ENCODE measurements around the gene SCAF1.

The SCAF1 gene

DNA sequence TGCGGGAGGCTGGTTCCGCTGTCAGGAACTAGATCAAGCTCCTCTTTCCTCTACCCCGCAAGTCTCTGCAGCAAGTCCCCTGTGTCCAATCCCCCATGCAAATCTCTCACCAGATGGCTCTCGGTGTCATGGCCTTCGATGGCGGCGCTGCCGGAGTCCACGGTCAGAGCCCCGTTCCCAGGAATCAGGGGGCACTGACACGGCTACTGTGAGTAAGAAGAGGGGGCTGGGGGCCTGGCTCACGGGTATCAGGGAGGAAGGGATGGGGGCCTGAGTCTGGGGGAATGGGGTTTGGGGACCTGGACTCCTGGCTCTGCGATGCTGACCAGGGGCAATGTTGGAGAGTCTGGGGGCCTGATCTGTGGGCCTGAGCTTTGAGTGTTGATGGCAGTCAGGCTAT is 4.0 kb downstream of the SCAF1 start:
- ChIA-PET CTCF (interaction anchor here (0.8 to 1.4 kb wide), 2 partner anchors 10 to 30 kb away, joined by 3 to 4 read pairs; no protein-coding TSS in a partner anchor), POLR2A (no interaction called here)
- TF ChIP-seq, protein P1, sequence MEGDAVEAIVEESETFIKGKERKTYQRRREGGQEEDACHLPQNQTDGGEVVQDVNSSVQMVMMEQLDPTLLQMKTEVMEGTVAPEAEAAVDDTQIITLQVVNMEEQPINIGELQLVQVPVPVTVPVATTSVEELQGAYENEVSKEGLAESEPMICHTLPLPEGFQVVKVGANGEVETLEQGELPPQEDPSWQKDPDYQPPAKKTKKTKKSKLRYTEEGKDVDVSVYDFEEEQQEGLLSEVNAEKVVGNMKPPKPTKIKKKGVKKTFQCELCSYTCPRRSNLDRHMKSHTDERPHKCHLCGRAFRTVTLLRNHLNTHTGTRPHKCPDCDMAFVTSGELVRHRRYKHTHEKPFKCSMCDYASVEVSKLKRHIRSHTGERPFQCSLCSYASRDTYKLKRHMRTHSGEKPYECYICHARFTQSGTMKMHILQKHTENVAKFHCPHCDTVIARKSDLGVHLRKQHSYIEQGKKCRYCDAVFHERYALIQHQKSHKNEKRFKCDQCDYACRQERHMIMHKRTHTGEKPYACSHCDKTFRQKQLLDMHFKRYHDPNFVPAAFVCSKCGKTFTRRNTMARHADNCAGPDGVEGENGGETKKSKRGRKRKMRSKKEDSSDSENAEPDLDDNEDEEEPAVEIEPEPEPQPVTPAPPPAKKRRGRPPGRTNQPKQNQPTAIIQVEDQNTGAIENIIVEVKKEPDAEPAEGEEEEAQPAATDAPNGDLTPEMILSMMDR (IDR thresholded peaks at IDR 0.05; ENCODE audit: control extremely low read depth, extremely low read depth, low read depth, missing control alignments), result no peak
- DNase-seq (ENCODE audit: extremely low spot score), result no peak

DNA sequence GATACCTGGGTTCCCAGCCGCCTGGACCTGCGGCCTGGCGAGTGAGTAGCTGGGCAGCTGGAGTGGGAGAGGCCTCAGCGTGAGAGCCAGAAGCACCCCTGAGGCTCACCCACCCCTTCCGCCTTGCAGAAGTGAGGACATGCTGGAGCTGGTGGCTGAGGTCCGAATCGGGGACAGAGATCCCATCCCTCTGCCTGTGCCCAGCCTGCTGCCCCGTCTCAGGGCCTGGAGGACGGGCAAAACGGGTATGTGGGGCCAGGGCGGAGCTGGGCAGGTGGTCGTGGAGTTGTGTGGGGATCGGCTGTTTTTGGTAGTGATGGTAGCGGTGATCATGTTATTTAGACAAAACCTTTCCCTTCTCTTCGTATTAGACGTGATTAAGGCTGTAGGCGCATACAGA is 4.6 kb downstream of the SCAF1 start:
- TF ChIP-seq, protein P1 (IDR thresholded peaks at IDR 0.05; ENCODE audit: control extremely low read depth, extremely low read depth, low read depth, missing control alignments), result no peak
- ChIA-PET CTCF (interaction anchor here (1.4 kb wide), 1 partner anchor 29 kb away, joined by 3 read pairs; no protein-coding TSS in a partner anchor), POLR2A (no interaction called here)
- no peak for DNase-seq (ENCODE audit: extremely low spot score)

DNA sequence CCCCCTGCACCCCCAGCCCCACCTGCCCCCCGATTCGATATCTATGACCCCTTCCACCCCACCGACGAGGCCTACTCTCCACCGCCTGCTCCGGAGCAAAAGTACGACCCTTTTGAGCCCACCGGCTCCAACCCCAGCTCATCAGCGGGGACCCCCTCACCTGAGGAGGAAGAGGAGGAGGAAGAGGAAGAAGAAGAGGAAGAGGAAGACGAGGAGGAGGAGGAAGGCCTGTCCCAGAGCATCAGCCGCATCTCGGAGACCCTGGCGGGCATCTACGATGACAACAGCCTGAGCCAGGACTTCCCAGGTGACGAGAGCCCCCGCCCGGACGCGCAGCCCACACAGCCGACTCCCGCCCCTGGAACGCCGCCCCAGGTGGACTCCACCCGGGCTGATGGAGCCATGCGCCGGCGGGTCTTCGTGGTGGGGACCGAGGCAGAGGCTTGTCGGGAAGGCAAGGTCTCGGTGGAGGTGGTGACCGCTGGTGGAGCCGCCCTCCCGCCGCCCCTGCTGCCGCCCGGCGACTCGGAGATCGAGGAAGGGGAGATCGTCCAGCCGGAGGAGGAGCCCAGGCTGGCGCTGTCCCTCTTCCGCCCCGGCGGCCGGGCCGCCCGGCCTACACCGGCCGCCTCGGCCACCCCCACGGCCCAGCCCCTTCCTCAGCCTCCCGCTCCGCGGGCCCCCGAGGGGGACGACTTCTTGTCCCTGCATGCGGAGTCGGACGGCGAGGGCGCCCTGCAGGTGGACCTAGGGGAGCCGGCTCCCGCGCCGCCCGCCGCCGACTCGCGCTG is 9.2 kb downstream of the SCAF1 start:
- CTCF ChIA-PET, result no interaction called here
- POLR2A ChIA-PET, result no interaction called here
- TF ChIP-seq, protein P1 (IDR thresholded peaks at IDR 0.05; ENCODE audit: control extremely low read depth, extremely low read depth, low read depth, missing control alignments), result no peak

DNA sequence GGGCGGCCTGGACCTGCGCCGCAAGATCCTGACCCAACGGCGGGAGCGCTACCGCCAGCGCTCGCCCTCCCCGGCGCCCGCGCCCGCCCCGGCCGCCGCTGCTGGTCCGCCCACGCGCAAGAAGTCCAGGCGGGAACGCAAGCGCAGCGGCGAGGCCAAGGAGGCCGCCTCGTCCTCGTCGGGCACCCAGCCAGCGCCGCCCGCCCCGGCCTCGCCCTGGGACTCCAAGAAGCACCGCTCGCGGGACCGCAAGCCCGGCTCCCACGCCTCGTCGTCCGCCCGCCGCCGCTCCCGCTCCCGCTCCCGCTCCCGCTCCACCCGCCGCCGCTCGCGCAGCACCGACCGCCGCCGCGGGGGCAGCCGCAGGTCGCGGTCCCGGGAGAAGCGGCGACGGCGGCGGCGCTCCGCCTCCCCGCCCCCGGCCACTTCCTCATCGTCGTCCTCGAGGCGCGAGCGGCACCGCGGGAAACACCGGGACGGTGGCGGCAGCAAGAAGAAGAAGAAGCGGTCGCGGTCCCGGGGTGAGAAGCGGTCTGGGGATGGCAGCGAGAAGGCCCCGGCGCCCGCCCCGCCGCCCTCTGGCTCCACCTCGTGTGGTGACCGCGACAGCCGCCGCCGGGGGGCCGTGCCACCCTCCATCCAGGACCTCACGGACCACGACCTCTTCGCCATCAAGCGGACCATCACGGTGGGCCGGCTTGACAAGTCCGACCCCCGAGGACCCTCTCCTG is 10.0 kb downstream of the SCAF1 start:
- POLR2A ChIA-PET, result no interaction called here
- CTCF ChIA-PET, result no interaction called here
- TF ChIP-seq, protein P1 (IDR thresholded peaks at IDR 0.05; ENCODE audit: control extremely low read depth, extremely low read depth, low read depth, missing control alignments), result no peak
- no peak for DNase-seq (ENCODE audit: extremely low spot score)

More for the DNA sequence above, 9.2 kb downstream of the SCAF1 start:
- no peak for DNase-seq (ENCODE audit: extremely low spot score)

DNA sequence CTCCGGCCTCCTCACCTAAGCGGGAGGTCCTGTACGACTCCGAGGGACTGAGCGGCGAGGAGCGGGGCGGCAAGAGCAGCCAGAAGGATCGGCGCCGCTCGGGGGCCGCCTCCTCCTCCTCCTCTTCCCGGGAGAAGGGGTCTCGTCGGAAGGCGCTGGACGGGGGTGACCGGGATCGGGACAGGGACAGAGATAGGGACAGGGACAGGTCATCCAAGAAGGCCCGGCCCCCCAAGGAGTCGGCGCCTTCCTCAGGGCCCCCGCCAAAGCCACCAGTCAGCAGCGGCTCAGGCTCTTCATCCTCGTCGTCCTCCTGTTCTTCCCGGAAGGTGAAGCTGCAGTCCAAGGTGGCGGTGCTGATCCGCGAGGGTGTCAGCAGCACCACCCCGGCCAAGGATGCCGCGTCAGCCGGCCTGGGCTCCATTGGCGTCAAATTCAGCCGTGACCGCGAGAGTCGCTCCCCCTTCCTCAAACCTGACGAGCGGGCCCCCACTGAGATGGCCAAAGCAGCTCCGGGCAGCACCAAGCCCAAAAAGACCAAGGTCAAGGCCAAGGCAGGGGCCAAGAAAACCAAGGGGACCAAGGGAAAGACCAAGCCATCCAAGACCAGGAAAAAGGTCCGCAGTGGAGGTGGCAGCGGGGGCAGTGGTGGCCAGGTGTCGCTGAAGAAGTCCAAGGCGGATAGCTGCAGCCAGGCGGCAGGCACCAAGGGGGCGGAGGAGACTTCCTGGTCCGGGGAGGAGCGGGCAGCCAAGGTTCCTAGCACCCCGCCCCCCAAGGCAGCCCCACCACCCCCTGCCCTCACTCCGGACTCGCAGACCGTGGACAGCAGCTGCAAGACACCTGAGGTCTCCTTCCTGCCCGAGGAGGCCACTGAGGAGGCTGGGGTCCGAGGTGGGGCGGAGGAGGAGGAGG is 10.8 kb downstream of the SCAF1 start:
- POLR2A ChIA-PET, result interaction anchor here (0.6 kb wide), 2 partner anchors 45 to 81 kb away, joined by 3 to 6 read pairs; no protein-coding TSS in a partner anchor
- no peak for DNase-seq (ENCODE audit: extremely low spot score)
- TF ChIP-seq, protein P1 (IDR thresholded peaks at IDR 0.05; ENCODE audit: control extremely low read depth, extremely low read depth, low read depth, missing control alignments), result no peak
- CTCF ChIA-PET, result no interaction called here

DNA sequence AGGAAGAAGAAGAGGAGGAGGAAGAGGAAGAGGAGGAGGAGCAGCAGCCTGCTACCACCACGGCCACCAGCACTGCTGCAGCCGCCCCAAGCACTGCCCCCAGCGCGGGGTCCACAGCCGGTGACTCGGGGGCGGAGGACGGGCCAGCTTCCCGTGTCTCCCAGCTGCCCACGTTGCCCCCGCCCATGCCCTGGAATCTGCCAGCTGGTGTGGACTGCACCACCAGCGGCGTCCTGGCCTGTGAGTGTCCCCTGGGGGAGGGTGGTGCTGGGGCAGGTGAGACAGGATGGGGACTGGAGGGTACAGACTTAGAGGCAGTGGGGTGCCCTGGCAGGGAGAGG is 11.4 kb downstream of the SCAF1 start:
- TF ChIP-seq, protein P1 (IDR thresholded peaks at IDR 0.05; ENCODE audit: control extremely low read depth, extremely low read depth, low read depth, missing control alignments), result no peak
- ChIA-PET CTCF (no interaction called here), POLR2A (interaction anchor here (0.6 to 1.6 kb wide), 3 partner anchors 13 to 81 kb away, joined by 3 to 6 read pairs (median 5); partner anchors contain the start of gene RRAS)
- no peak for DNase-seq (ENCODE audit: extremely low spot score)
